Bronchial epithelial cell (primary cell): ENCODE data around the gene SLC4A2. TPM values are rescaled to one million over a fixed set of nuclear protein-coding genes. Genes with fewer than 3 reads are reported as not detected.
"Not testable (repeated sequence)": the region's sequence is repeated elsewhere in the genome, so short reads cannot be mapped to it uniquely, and the experiment has no call there.

Experiments
- DNase-seq: peaks from one replicate; pipeline ENCODE4 v3.0.0-alpha.2; 2010; ENCODE audit warnings: low read depth
- FAIRE-seq: peaks from 2 replicates; lab custom pipeline; 2011; peaks lifted over from hg19 to GRCh38; lab: Jason Lieb, UNC
- H3K27me3 ChIP-seq: 2 replicates; pipeline ENCODE4 v1.5.1; 2011; ENCODE audit warnings: low read length; ENCODE audit not compliant: control insufficient read depth, insufficient read depth
- H3K36me3 ChIP-seq: 2 replicates; pipeline ENCODE4 v1.5.1; 2011; ENCODE audit warnings: low read length; ENCODE audit not compliant: control insufficient read depth, insufficient read depth
- H3K4me3 ChIP-seq: 2 replicates; pipeline ENCODE4 v1.5.1; 2011; ENCODE audit warnings: mild to moderate bottlenecking, low read depth, low read length, control low read depth
- CTCF ChIP-seq: IDR thresholded peaks from 2 replicates; pipeline ENCODE4 v1.5.1; 2011; ENCODE audit warnings: mild to moderate bottlenecking, moderate library complexity, low read length, control low read depth, inconsistent platforms; ENCODE audit not compliant: insufficient read depth, severe bottlenecking
- total RNA-seq: library from RNA; depleted of rRNA; stranded (reverse); fragments of >200 nt; gene quantifications from 2 replicates; pipeline ENCODE4 v1.2.1, GENCODE V29; 2014

SLC4A2 gene
- total RNA-seq, 1 donor from 2014 or later = 33.2 TPM

GRCh38 chr7:151040616-151041375 lies 18.6 kb upstream of the SLC4A2 start:
- TF ChIP-seq CTCF = no peak
- FAIRE-seq (no peak), DNase-seq (no peak)
- no peaks in the 10 kb centered on the region for H3K27me3 ChIP-seq
- H3K4me3 ChIP-seq = no peak overlapping the region
- peaks cover 13% of the 10 kb centered on the region for H3K36me3 ChIP-seq

- DNase-seq, FAIRE-seq, H3K4me3 ChIP-seq, H3K36me3 ChIP-seq, H3K27me3 ChIP-seq: not testable (repeated sequence)
These were observed 15.9 kb upstream of the SLC4A2 start for GRCh38 chr7:151043449-151043848.

- FAIRE-seq (no peak), DNase-seq (no peak)
- H3K4me3 ChIP-seq = no peak overlapping the region
- TF ChIP-seq CTCF = no peak
- no peaks in the 10 kb centered on the region for H3K27me3 ChIP-seq
- peaks cover 7% of the 10 kb centered on the region for H3K36me3 ChIP-seq
These were observed 15.4 kb upstream of the SLC4A2 start for GRCh38 chr7:151043959-151044358.

- peaks cover 3% of the 10 kb centered on the region for H3K27me3 ChIP-seq
- no peak overlapping the region for H3K4me3 ChIP-seq
- FAIRE-seq (no peak), DNase-seq (no peak)
- no peak for TF ChIP-seq CTCF
- peaks cover 7% of the 10 kb centered on the region for H3K36me3 ChIP-seq
These were observed 14.1 kb upstream of the SLC4A2 start for GRCh38 chr7:151045262-151045661.

GRCh38 chr7:151045967-151046366 lies 13.4 kb upstream of the SLC4A2 start:
- Histone ChIP-seq H3K36me3 (peaks cover 7% of the 10 kb centered on the region), H3K27me3 (peaks cover 6% of the 10 kb centered on the region), H3K4me3 (no peak overlapping the region)
- FAIRE-seq = no peak
- TF ChIP-seq CTCF = no peak
- DNase-seq = no peak

- FAIRE-seq = no peak
These were observed 12.5 kb upstream of the SLC4A2 start for GRCh38 chr7:151046603-151047573.

More at GRCh38 chr7:151046603-151047573, 12.5 kb upstream of the SLC4A2 start:
- no peak for TF ChIP-seq CTCF
- DNase-seq = no peak
- H3K27me3 ChIP-seq = peaks cover 6% of the 10 kb centered on the region
- peaks cover 5% of the 10 kb centered on the region for H3K36me3 ChIP-seq
- no peak overlapping the region for H3K4me3 ChIP-seq
